GM12878 (cell line): Measurements from ENCODE around the gene EIF3A.

Source experiments
- RAD21 ChIP-seq: IDR thresholded peaks from 2 replicates; pipeline ENCODE4 v1.6.1; 2011; ENCODE audit warnings: mild to moderate bottlenecking, low read depth, low read length, moderate library complexity; ENCODE audit not compliant: insufficient read depth
- RB1 ChIP-seq: fragments of 450-650 bp; formaldehyde crosslinking; IDR thresholded peaks from 2 replicates; pipeline ENCODE4 v1.6.1; 2017; ENCODE audit warnings: mild to moderate bottlenecking, borderline replicate concordance

- TF ChIP-seq RAD21 (no peak), RB1 (no peak)
Measured at GRCh38 chr10:119095640-119096039, 15.0 kb upstream of the EIF3A start.
